NCI-H510A (cell line): ENCODE measurements around the gene DIP2A.

Experiments
- DNase-seq: peaks from one replicate; lab custom pipeline; 2025; lab: John Stamatoyannopoulos, UW

Gene DIP2A

DNA sequence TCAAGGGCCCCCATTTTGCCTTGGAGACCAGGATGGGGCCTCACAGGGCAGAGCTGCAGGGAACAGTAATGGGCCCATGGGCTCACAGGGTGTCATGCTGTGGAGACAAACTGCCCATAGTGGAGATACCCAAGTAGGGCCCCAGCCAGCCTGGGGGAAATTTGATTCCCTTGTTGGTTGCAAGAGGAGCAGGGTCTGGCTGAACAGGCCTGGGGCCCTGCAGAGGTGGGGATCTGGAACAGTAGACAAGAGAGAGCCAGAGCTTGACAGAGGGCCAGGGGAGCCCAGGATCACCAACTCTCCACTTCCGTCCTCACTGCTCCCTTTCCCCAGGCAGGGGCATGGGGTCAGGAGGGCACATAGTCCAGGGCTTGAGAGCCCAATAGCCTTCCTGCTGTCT is 137.5 kb downstream of the DIP2A start:
- DNase-seq = no peak

DNA sequence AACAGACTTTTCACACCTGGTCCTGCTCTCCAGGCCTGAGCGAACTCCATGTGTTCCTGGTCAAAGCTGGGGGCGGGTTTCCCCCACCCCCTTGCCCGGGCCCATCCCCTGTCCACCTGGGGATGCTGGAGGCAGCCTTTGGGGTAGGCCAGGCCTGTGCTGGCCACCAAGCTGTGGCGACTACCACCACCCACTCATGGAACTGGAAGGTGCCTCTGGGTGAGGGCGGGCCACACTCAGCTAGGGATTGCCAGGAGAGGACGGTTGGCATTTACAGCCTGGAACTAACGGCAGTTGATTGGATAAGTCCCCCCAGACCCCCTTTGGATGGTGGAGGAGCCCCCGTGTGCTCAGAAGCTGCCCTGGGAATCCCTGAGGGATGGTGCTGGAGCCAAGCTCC is 138.3 kb downstream of the DIP2A start:
- no peak for DNase-seq

DNA sequence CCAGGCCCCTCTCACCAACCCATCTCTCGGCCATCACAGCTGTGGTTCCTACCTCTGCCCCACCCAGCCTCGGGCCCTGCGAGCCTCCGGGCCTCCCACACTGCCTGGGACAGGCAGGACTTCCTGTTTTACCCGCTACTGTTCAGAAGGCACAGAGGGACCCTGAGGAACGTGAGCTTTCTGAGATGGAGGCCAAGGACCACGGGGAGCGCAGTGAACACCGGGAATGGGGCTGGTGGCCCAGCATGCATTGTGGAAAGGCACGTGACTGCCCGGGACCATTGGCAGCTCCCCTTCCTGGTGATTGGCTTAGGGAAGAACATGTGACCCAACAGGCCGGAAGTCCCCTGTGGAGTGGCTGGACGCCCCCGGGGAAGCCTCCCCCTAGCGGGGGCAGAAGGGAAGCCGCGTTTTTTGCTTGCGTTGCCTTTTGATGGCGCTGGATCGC is 139.2 kb downstream of the DIP2A start:
- no peak for DNase-seq

DNA sequence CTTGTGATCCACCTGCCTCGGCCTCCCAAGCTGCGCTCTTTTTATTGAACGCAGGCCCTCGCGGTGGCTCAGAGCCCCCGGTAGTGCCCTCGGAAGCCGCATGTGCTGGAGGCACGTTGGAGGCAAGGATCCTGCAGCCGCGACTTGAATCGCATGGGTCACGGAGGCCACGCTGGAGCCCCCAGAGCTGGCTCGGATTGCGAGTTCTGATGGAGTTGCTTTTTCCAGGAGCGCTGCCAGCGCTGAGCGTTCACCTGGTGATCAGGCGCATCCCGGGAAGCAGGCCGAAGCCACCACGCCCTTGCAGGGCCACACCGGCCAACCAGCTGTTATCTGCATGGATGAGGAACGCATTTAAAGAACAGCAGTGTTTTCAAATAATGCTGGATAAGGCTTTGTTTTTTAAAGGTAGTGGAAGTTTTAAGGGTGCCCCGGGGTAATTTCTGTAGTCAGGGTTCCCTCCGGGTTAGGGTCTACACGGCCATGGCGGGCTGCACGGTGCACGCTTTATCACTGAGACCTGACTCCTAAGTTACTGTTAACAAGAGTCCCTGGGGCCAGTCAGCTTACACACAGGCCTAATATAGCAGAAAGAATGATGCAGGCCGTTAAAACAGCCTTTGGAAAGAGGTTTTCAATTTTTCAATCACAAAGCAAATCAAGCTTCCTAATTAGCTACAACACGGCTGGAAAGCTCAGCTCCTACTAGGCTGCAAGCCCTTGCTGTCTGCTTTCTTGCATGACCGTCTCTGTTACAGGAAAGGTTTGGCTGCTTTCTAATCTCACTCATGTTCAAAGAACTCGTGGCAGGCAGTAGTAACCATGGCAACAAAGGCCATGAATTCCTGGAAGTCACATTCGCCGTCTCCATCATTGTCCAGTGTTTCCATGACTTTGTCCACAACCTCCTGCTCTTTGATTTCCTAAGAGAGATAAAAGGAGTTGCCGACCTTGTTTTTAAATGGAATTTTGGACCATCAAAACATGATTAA is 140.2 kb downstream of the DIP2A start:
- DNase-seq = no peak

DNA sequence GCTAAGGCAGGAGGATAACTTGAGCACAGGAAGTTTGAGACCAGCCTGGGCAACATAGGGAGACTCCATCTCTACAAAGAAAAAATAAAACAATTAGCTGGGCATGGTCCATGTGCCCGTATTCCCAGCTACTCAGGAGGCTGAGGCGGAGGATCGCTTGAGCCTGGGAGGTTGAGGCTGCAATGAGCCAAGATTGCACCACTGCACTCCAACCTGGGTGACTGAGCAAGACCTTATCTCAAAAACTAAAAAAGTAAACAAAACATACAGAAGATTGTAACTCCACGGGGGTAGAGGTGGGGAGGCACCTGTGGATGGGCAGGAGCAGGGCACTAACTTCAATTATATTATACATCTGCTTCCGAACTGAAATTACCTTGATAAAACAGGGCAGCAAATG is 141.6 kb downstream of the DIP2A start:
- no peak for DNase-seq

DNA sequence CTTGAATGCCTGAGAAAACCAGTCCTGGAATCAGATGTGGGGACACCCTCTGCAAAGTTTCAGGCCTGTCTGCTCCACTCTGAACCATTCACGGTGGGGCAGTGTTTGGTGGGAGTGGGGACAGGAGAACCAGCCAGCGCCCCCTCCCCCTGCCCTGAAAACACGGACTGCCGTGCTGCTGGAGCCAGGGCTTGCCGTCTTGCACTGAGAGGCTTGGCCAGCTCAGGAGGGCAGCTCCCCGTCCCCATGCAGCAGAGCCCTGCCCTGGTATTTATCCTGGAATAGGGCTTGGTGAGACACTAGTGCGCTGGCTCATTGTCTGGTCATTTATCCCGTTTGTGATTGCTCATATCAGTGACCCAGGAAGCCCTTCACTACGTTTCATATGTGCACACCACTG is 142.3 kb downstream of the DIP2A start:
- DNase-seq = no peak

DNA sequence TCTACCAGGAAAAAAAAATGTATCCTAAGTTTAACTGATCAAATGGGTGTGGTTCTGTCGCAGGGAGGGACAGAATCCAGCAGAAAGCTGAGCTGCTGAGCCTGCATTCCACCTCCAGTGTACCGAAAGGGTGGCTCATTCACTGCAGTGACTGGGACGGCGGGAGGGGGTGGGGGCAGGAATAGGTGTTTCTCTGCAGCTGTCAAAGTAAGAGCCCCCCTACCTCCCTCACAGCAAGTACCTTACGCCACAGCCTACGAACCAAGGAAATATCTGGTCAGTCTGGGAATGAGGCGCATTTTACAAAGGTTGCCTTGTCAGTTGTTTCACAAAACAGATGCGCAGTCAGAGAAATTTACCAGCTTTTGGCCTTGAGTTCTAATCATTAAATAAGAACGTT is 144.5 kb downstream of the DIP2A start:
- no peak for DNase-seq

DNA sequence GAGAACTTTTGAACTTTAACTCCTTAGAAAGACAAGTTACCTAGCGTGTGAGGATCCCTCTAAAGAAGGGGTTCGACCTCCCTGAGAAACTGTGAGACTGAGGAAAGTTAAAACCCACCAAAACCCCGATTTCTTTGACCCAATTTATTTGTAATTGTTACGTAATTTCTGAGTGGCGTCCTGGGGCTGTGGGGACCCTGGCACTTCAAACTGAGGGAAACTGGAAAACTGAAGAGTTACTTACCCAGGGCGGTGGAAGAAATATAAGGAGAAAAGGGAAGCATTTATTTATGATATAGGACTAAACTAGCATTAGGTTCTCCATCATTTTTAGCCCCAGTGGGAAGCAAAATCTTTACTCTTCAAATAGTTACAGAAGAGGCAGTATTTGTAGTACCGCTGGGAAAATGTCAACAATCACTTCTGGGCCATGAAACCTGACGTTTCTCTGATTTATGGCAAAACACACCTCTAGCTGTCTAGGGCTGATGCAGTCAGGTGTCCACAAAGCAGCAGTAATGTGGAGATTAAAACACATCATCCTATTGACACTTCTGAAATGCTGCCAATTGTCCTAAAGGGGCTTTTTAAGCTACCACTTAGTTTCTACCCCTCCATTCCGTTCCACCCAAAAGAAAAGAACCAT is 145.8 kb downstream of the DIP2A start:
- no peak for DNase-seq

DNA sequence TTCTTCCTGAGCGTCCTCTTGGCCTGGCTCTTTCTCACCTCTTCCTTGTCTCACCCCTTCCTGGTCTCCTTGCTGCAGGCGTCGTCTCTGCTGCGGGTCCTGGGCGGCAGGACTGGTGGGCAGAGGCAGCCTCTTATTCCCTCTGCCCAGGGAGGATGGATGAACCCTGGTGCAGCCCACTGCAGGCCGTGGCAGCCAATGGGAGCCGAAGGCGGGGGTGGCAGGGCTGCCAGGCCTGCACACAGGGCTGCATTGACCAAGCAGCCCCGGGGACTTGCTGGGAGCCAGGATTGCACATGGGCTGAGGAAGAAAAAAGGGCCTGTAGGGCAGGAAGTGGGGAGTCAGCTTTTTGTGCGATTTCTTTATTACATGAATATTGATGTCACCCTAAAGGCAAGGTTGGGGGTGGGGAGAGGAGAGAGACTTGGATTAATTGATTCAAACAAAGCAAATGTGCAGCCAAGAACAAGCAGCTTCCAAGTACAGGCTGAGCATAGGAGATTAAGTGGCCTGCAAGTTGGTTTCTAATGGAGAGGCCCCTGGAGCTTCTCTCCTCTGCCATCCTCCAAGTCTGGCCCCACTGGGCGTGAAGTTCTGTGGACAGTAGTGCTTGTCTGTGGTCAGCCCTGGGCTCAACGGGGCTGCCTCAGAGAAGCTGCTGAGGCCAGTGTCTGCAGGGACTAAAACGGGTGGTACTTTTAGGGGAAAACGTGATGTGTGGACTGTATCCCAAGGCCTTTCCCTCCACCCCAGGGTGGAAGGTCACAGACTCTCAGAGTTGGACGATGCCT is 146.5 kb downstream of the DIP2A start, which contains the start of gene S100B:
S100B (minus strand) TSS at position 108 of the 792 bp plus-strand sequence. CDS start 2,667 bp downstream, outside the sequence.
- DNase-seq = no peak

DNA sequence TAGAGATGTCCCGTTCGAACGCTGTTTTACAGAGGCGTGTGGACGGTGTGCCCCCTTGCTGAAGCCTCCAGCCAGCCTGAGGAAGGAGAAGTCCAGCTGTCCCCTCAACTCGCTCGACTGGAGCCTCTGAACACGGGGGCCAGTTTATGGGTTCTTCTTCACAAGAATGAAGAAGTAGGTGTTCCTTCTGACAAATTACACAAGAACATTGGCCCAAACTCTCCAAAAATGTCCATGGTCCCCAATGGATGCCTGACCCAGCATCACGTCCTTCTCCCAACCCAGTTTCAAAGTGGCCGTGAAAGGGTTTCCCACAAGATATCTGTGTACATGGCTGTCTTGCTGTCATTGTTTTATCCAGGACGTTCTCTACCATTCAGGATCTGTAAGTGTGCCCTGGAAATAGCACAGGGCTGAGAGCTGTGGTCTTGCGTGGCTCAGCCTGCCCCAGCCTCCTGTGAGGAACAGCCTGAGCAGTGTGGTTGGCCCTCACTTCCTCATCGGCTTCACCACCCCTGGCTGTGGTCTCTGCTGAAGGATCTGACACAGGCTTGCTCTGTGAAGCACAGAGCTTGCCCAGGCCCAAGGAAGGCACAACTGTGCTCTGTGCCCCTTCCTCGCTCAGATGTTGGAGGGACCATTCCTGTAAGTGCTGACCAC is 147.2 kb downstream of the DIP2A start:
- DNase-seq = no peak

DNA sequence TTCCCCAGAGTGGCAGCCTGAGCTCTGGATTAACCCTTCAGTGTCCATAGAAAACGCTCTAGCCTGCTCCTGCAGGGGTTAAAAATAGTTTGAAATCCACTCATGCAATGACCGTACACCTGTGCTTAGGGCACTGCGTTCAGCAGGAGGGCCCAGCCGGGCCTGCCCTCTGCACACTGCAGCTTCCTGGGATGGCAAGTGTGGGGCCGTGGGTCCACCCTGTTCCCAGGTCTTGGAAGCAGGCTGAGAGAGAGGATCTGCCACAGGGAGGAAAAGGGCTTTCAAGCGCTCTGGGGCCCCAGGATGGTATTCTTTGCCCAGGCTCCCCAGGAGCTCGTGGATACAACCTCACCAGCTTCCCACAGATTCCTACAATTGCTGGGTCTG is 147.7 kb downstream of the DIP2A start:
- no peak for DNase-seq

DNA sequence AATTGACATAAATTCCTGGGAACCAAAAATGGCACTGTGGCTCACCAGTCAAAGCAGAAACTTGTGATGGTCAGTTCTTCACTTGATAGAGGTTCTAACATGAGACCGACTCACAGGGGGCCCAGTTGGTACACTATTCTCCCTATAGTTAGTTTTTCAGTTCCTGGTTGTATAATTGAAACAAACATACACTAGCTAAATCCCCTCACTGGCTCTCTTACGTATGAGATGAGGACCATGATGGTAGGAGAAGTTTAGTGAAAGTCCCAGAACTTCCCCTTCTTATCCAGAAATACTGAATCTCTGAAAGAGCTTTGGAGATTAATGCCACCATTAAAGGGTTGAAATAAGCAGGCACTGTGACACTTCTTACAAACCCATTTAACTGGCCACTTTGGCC is 148.9 kb downstream of the DIP2A start:
- DNase-seq = no peak

DNA sequence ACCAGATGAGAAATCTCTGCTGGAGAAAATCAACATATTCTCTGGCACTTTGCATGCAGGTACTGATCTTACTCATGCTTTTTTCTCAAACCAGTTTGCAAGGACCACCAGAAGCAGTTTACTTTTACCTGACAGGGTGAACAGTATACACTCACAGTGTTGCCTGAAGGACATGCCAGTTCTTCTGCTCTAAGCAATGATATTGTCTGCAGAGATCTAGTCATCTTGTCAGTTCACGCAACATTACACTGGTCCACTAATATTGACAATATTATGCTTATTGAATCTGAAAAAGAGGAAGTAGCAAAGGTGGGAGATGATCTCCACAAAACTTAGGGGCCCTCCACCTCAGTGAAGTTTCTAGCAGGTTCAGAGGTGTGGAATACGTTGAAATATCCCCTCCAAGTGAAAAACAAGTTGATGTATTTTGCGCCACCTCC is 150.0 kb downstream of the DIP2A start:
- no peak for DNase-seq

DNA sequence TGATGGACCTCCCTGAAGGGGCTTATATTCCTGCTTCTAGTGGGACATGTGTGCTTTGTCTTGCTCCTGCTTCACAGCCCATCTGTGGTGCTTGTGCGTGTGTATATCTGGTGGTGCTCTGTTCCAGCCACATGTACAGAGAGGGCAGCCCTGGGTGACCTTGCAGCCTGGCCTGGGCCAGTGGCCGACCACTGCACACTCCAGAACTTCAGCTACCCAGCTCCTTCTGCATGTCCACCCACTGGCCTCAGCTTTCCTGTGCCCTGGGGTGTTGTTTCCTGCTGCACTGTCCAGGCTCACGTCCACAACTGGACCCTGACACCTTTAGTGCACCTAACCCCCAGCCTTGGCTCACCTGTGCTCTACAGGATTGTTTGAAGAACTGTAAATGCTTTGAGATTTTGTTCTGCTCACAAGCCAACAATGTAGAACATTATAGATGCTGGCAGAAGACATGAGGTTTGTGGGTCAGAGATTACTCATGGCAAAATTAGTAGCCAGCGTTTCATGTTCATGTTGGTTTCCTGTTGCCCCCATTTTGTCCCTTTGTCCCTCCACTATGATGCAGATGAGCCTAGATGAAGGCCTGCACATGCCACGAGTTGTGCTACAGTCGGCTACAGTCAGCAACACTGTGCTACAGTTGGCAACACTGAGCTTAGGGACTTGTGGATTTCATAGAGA is 151.5 kb downstream of the DIP2A start:
- no peak for DNase-seq

DNA sequence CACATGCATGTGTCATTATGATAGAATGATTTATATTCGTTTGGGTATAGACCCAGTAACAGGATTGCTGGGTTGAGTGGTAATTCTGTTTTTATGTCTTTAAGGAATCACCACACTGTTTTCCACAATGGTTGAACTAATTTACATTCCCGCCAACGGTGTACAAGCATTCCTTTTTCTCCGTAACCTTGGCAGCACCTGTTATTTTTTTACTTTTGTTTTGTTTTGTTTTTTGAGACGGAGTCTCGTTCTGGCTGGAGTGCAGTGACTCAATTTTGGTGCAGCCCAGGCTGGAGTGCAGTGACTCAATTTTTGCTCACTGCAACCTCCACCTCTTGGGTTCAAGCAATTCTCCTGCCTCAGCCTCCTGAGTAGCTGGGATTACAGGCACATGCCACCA is 154.7 kb downstream of the DIP2A start:
- no peak for DNase-seq

DNA sequence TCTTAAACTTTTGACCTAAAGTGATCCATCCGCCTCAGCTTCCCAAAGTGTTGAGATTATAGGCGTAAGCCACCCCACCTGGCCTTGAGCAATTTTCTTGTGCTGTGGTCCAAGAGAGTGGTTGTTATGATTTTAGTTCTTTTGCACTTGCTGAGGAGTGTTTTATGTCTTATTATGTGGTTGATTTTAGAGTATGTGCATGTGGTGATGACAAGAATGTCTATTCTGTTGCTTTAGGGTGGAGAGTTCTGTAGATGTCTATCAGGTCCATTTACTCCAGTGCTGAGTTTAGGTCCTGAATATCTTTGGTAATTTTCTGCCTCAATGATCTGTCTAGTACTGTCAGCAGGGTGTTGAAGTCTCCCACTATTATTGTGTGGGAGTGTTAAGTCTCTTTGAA is 157.4 kb downstream of the DIP2A start:
- DNase-seq = no peak

DNA sequence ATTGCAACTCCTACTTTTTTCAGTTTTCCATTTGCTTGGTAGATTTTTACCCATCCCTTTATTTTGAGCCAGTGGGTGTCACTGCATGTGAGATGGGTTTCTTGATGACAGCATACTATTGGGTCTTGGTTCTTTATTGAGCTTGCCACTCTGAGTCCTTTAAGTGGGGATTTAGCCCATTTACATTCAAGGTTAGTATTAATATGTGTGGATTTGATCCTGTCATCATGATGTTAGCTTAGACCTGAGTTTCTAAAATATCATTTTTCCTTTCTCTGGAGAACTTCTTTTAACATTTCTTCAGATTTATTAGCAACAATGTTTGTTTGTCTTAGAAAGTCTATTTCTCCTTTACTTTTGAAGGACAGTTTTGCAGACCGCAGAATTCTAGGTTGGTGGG is 158.0 kb downstream of the DIP2A start:
- DNase-seq = no peak

DNA sequence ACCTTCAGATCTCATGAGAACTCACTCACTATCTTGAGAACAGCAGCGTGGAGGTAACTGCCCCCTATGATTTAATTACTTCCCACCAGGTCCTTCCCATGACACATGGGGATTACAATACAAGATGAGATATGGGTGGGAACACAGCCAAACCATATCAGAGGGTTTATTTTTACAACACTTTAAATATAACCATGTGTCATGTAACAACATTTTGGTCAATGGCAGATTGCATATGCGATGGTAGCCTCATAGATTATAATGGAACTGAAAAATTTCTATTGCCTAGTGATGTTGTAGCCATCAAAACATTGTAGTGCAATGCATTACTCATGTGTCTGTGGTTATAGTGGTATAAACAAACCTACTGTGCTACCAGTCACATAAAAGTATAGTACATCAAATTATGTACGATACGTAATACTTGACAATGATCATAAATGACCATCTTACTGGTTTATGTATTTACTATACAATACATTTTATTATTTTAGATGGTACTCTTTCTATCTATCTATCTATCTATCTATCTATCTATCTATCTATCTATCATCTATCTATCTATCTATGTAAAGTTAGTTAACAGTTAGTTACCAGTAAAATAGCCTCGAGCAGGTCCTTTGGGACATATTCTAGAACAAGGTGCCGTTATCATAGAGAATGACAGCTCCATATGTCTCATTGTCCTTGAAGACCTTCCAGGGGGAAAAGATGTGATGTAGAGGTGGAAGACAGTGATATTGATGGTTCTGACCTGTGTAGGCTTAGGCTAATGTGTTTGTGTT is 158.8 kb downstream of the DIP2A start:
- no peak for DNase-seq

DNA sequence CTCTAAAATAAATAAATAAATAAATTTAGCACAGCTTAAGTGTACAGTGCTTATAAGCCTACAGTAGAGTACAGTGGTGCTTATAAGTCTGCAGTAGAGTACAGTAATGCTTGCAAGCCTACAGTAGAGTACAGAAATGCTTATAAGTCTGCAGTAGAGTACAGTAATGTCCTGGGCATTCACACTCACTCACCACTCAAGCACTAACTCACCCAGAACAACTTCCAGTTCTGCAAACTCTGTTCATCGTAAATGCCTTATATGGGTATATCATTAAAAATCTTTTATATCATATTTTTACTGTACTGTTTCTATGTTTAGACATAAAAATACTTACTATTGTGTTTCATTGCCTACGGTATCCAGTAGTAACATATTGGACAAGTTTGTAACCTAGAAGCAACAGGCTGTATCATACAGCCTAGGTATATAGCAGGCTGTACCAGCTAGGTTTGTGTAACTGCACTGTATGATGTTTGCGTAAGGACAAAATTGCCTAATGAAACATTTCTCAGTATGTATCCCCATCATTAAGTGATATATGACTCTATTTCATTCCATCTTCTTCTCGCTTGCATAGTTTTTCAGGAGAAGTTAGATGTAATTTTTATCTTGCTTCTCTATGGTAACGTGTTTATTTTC is 160.2 kb downstream of the DIP2A start:
- no peak for DNase-seq
